ENCODE results near the gene TEDDM1.
"Not testable (repeated sequence)": the region's sequence is repeated elsewhere in the genome, so short reads cannot be mapped to it uniquely, and the experiment has no call there.

TEDDM1 gene

DNA sequence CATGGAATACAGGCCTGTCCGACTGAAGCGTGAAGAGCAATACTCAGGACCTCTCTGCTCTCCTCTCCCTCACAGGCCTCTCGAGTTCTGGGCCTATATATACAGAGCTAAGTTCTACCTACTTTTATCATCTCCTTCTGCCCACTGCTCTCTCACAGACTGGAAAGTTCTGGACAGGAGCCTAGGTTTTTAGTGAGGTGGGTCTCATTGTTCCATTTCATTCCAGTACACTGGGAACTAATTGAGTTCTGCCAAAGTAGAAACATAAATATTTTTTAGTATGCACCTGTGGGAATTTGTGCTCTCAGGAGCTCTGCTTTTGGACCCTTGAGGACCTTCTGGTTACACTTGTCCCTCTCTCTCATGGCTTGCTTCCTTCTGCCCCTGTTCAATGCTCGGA is at the start of gene TEDDM1:
Gene TEDDM1, minus strand, starts transcription at position 101 of the 400 bp plus-strand sequence. CDS start 182 bp downstream, outside the sequence.
- no peak for DNase-seq

GRCh38 chr1:182450087-182450486 is 49.6 kb upstream of the TEDDM1 start, which contains the start of gene RGSL1:
TSS of gene RGSL1 (plus strand) at chr1:182450146. CDS start at chr1:182450166, 20 bp downstream.
- no peak for DNase-seq

GRCh38 chr1:182447660-182448059 is 47.2 kb upstream of the TEDDM1 start:
- no peak for DNase-seq

- not testable (repeated sequence) for DNase-seq
Observed at GRCh38 chr1:182447124-182447523, 46.7 kb upstream of the TEDDM1 start.

DNA sequence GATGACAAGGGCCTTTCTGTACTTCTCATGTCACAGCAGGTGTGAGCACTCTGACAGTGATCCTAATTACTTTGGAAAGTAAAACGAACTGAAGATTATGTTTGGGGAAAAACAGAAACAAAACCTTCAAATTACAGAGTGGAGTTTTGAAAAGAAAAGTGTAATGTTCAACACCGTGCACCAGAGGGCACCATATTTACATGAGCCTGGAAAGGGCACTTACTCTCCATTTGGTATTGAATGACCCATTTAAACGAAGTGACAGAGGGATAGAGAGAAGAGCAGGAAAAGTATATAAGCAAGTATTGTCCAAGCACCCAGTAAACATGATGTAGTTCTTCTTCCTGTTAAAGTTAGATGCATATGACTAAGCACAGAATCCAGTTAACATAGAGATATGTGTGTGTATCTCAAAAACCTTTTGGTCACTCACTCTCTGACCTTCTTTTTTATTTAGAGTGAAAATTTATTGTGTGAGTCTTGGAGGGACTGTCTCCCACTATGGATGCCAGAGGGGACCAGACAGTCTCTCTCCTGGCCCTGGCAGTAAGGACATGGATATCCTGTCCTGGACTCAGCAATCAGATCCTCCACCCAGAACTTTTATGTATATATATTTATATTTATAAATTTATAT is 45.7 kb upstream of the TEDDM1 start:
- peak; percentile 45 for DNase-seq

- no peak for DNase-seq
Observed at GRCh38 chr1:182444497-182444896, 44.0 kb upstream of the TEDDM1 start.

DNA sequence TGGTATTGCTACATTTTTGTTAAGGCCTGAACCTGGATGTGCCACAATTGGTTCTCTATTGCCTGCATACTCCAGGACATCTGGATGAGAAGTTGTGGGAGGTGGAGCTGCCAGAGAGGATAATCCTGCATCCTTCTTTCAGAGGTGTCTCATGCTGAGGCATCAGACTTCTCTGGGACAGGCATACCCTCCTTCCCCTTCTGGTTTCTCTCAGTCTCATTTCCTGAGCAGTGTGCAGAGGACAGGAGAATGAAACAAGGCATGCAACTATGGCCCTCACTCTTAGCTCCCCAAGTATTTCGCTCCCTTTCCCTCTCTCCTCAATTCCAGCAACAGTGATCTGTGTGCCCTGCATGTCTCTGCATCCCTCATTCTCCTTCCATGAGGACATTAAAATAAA is 41.9 kb upstream of the TEDDM1 start:
- no peak for DNase-seq

GRCh38 chr1:182441719-182442118 is 41.3 kb upstream of the TEDDM1 start:
- DNase-seq = no peak

DNA sequence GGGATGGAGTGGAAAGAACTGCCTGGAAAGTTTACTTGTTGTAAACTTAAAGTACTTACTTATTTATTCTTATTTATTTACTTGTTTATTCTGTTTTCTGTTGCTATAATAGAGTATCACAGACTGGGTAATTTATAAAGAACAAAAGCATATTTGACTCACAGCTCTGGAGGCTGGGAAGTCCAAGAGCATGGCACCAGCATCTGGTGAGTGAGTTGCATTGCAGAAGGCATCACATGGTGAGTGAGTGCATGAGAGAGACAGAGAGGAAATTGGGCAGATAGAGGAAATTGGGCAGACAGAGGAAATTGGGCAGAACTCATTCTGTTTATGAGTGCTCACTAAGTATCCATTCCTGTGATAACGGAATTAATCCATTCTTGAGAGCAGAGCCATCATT is 37.9 kb upstream of the TEDDM1 start:
- DNase-seq = no peak

DNA sequence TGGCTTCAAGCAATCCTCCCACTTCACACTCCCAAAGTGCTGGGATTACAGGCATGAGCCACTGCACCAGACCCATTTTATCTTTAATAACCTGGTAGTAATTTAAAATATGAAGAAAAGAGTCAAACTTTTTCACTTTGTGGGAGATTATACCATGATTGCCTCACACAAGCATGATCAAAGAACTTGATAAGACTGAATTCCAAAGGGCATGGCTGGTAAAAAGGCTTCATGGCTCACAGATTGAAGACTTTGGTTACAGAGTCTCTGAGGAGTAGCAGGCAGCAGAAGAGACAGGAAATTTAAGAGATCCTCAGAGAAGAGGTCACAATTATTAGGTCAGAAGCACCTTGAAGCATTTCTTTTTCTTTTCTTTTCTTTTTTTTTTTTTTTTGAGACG is 33.1 kb upstream of the TEDDM1 start:
- no peak for DNase-seq

DNA sequence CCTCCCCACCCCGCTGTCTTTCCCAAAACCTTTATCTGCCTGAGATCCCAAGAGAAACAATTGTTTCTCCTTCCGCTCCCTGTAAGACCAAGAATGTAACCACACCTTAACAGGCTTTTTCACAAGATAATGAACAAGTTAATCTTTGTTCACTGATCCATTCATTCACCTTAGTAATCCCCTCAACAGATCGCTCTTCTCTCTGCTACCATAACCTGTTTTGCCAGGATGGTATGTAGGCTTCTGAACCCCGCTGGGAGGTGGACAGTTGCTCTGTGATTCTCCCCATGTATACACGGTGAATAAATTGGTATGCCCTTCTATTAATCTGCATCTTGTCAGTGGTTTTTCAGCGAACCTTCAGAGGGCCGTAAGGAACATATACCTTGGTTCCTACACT is 30.8 kb upstream of the TEDDM1 start:
- no peak for DNase-seq

- DNase-seq = peak; percentile 66
Observed at GRCh38 chr1:182430263-182431068, 30.0 kb upstream of the TEDDM1 start.

- DNase-seq = peak; percentile 18
Observed at GRCh38 chr1:182428043-182428442, 27.6 kb upstream of the TEDDM1 start.

GRCh38 chr1:182426442-182427430 is 26.3 kb upstream of the TEDDM1 start:
- DNase-seq = no peak

DNA sequence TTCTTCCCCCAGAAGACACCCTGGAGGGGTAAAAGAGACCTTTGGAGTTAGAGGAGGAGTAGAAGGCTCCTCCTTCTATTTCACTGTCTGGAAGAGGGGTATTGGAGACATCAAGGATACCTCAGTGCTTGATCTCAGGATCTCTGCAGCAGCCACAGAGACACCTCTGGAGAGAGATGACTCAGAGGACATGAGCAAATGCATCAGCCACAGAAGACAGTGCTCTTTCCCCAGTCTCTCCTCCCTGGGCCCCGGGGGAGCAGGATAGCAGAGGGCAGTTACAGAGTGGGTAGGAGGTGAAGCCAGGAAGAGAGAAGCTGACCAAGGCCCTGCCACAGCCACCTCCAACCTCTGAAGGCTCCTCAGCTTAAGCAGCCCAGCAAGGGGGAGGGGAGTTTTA is 15.3 kb upstream of the TEDDM1 start:
- peak; percentile 34 for DNase-seq

- no peak for DNase-seq
Observed at GRCh38 chr1:182413969-182414368, 13.5 kb upstream of the TEDDM1 start.

- DNase-seq = no peak
Observed at GRCh38 chr1:182413486-182413885, 13.0 kb upstream of the TEDDM1 start.

DNA sequence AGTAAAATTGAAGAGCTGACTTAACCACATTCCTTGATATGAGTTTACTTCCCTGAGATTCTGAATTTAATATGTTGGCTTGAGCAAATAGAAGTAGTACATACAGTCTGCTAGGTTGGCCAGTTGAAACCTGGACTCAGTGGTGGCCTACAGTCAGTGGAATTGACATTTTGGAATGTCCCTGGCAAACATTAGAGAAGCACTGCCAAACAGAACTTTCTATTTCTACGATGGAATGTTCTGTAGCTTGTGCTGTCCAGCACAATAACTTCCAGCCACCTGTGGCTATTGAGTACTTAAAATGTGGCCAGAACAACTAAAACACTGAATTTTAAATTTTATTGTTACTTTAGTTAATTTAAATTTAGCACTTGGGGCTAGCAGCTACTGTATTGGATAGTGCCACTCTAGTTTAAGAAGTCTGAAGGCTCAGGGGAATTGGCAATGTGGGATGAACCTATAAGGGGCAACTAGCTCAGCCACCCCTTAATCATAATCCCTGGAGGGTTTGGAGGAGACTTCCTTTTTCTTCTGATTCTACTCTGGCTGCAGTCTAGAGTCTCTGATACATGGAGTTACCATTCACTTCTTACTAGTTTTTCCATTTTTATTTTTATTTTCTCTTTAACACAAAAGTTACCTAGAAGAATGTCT is 10.3 kb upstream of the TEDDM1 start:
- no peak for DNase-seq

DNA sequence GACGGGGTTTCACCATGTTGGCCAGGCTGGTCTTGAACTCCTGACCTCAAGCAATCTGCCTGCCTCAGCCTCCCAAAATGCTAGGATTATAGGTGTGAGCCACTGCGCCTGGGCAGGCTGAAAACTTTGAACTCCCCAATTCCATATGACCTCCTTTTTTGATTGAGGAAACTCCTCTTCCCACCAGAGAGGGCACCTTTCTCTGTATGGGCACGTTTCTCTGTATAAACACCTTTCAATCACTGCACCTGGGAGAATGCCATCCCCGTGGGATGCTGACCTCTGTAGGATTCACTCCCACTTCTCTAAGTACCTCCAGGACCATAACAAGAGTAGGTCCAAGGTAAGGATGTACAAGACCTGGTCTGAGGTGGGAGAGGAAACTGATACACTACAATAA is 9.7 kb upstream of the TEDDM1 start:
- no peak for DNase-seq

DNA sequence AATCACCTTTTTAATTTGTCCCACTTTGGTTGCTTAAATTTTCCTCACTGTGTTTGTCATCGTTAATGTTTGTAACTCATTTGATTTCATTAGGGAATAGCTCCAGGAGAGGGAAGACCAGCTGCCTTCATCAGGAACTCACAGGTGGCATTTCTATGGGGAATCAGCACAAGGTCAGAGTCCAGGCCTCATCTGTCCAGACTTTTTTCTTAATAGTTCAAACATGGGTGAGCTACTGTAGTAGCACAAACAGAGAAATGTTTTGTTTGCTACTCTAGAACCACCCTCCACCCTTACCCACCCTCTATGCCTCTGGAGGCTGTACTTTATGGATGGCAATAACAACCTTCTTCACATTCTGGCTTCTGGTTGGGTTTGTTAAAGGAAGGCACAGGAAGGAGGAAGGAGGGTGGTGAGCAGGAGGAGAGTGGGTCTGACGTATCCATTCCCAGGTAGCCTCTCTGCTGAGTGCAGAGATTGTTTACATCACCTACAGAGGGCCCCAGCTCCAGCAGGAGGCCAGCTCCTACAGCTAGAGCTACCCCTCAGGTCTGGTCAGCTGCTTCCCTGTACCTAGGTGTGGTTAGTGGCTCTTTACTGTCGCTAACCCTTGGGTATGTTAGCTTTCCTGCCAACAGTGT is 8.1 kb upstream of the TEDDM1 start:
- no peak for DNase-seq

- DNase-seq = no peak
Observed at GRCh38 chr1:182407724-182408123, 7.3 kb upstream of the TEDDM1 start.

DNA sequence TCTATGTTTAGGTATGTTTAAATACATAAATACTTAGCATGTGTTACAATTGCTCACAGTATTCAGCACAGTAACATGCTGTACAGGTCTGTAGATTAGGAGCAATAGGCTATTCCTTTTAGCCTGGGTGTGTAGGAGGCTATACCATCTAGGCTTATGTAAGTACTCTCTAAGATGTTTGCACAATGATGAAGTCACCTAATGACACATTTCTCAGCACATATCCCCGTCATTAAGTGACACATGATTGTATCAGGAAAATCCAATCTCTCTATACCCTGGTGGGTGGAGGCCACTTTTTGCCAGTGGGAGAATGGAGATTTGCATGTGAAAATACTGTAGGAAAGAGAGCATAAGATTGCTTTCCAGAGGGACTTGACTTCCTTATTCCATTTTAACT is 5.5 kb upstream of the TEDDM1 start:
- DNase-seq = no peak
